NCI-H1092 treated with DMSO at 0.1 percent for 48 hours (cell line): ENCODE results near the gene EHMT1.
"Not testable (repeated sequence)": the region's sequence is repeated elsewhere in the genome, so short reads cannot be mapped to it uniquely, and the experiment has no call there.

ENCODE experiments used
- DNase-seq: peaks from one replicate; lab custom pipeline; 2025; lab: John Stamatoyannopoulos, UW

The EHMT1 gene

GRCh38 chr9:137590469-137591383 lies 28.1 kb upstream of the EHMT1 start, which contains the start of gene ZMYND19:
TSS of gene ZMYND19 (minus strand) at chr9:137590512. CDS start at chr9:137590263, 249 bp downstream.
- DNase-seq, result peak; percentile 89

- DNase-seq, result no peak
These were observed 26.0 kb upstream of the EHMT1 start for GRCh38 chr9:137592767-137593166.

- DNase-seq, result no peak
These were observed 25.6 kb upstream of the EHMT1 start for GRCh38 chr9:137593176-137593575.

- DNase-seq, result not testable (repeated sequence)
These were observed 22.2 kb upstream of the EHMT1 start for GRCh38 chr9:137596577-137596976.

- DNase-seq, result no peak
These were observed 19.9 kb upstream of the EHMT1 start for GRCh38 chr9:137598943-137599342.

- DNase-seq, result no peak
These were observed 16.1 kb upstream of the EHMT1 start for GRCh38 chr9:137602661-137603060.

GRCh38 chr9:137603879-137604278 lies 14.9 kb upstream of the EHMT1 start:
- no peak for DNase-seq

GRCh38 chr9:137604345-137605086 lies 14.3 kb upstream of the EHMT1 start:
- no peak for DNase-seq

GRCh38 chr9:137605121-137606004 lies 13.4 kb upstream of the EHMT1 start, which contains the start of gene ARRDC1:
TSS of gene ARRDC1 (plus strand) at chr9:137605686. CDS start at chr9:137605718, 32 bp downstream.
- DNase-seq, result peak; percentile 53

GRCh38 chr9:137606005-137606621 lies 12.7 kb upstream of the EHMT1 start:
- DNase-seq, result peak; percentile 41

- no peak for DNase-seq
These were observed 12.1 kb upstream of the EHMT1 start for GRCh38 chr9:137606734-137607138.

GRCh38 chr9:137607141-137607857 lies 11.5 kb upstream of the EHMT1 start:
- no peak for DNase-seq

GRCh38 chr9:137610944-137611343 lies 7.9 kb upstream of the EHMT1 start:
- no peak for DNase-seq

- peak; percentile 16 for DNase-seq
These were observed 6.9 kb upstream of the EHMT1 start for GRCh38 chr9:137611623-137612609.

- no peak for DNase-seq
These were observed 6.1 kb upstream of the EHMT1 start for GRCh38 chr9:137612741-137613142.

- DNase-seq, result no peak
These were observed 5.5 kb upstream of the EHMT1 start for GRCh38 chr9:137613259-137613658.

- DNase-seq, result no peak
These were observed 4.9 kb upstream of the EHMT1 start for GRCh38 chr9:137613738-137614523.

- no peak for DNase-seq
These were observed 4.0 kb upstream of the EHMT1 start for GRCh38 chr9:137614631-137615386.
